ENCODE measurements around the gene UPF2. TPM values are rescaled to one million over a fixed set of nuclear protein-coding genes. Genes with fewer than 3 reads are reported as not detected.

UPF2 gene
- total RNA-seq, 1 donor from 2014 or later, result 13.0 TPM

GRCh38 chr10:12067336-12067735, 24.7 kb upstream of the UPF2 start:
- H3K9ac ChIP-seq (ENCODE audit: low read depth in 1 of 3, low read length in 3 of 3), result no peak overlapping the region
- no peaks in the 10 kb centered on the region for H3K9me3 ChIP-seq (ENCODE audit: control insufficient read depth in 3 of 3, low read length in 3 of 3)
- H3K4me3 ChIP-seq (ENCODE audit: low read length in 3 of 3), result no peak overlapping the region
- H3K36me3 ChIP-seq (ENCODE audit: control insufficient read depth in 3 of 3, insufficient read depth in 3 of 3, low read length in 3 of 3), result no peaks in the 10 kb centered on the region
- H3K27me3 ChIP-seq (ENCODE audit: control insufficient read depth in 3 of 3, insufficient read depth in 3 of 3, low read length in 3 of 3), result no peaks in the 10 kb centered on the region
- no peak overlapping the region for H3K27ac ChIP-seq (ENCODE audit: low read depth, low read length)
- peaks cover 5 to 6% (median 5%) of the 10 kb centered on the region in 3 donors for H3K4me1 ChIP-seq (ENCODE audit: control insufficient read depth in 3 of 3, insufficient read depth in 3 of 3, low read length in 3 of 3)

- Histone ChIP-seq H3K9me3 (ENCODE audit: control insufficient read depth in 3 of 3, low read length in 3 of 3) (no peaks in the 10 kb centered on the region), H3K27ac (ENCODE audit: low read depth, low read length) (no peak overlapping the region), H3K4me3 (ENCODE audit: low read length in 3 of 3) (no peak overlapping the region), H3K27me3 (ENCODE audit: control insufficient read depth in 3 of 3, insufficient read depth in 3 of 3, low read length in 3 of 3) (no peaks in the 10 kb centered on the region), H3K36me3 (ENCODE audit: control insufficient read depth in 3 of 3, insufficient read depth in 3 of 3, low read length in 3 of 3) (no peaks in the 10 kb centered on the region), H3K4me1 (ENCODE audit: control insufficient read depth in 3 of 3, insufficient read depth in 3 of 3, low read length in 3 of 3) (no peaks in the 10 kb centered on the region), H3K9ac (ENCODE audit: low read depth in 1 of 3, low read length in 3 of 3) (no peak overlapping the region)
Observed at GRCh38 chr10:12063483-12063818, 20.8 kb upstream of the UPF2 start.

GRCh38 chr10:12062754-12063482, 20.3 kb upstream of the UPF2 start:
- Histone ChIP-seq H3K27ac (ENCODE audit: low read depth, low read length) (no peak overlapping the region), H3K9ac (ENCODE audit: low read depth in 1 of 3, low read length in 3 of 3) (no peak overlapping the region)

GRCh38 chr10:12061124-12061523, 18.5 kb upstream of the UPF2 start:
- Histone ChIP-seq H3K36me3 (ENCODE audit: control insufficient read depth in 3 of 3, insufficient read depth in 3 of 3, low read length in 3 of 3) (no peaks in the 10 kb centered on the region), H3K27me3 (ENCODE audit: control insufficient read depth in 3 of 3, insufficient read depth in 3 of 3, low read length in 3 of 3) (no peaks in the 10 kb centered on the region), H3K9ac (ENCODE audit: low read depth in 1 of 3, low read length in 3 of 3) (no peak overlapping the region), H3K4me1 (ENCODE audit: control insufficient read depth in 3 of 3, insufficient read depth in 3 of 3, low read length in 3 of 3) (no peaks in the 10 kb centered on the region), H3K27ac (ENCODE audit: low read depth, low read length) (no peak overlapping the region), H3K4me3 (ENCODE audit: low read length in 3 of 3) (no peak overlapping the region), H3K9me3 (ENCODE audit: control insufficient read depth in 3 of 3, low read length in 3 of 3) (no peaks in the 10 kb centered on the region)

More at GRCh38 chr10:12062754-12063482, 20.3 kb upstream of the UPF2 start:
- no peaks in the 10 kb centered on the region for H3K36me3 ChIP-seq (ENCODE audit: control insufficient read depth in 3 of 3, insufficient read depth in 3 of 3, low read length in 3 of 3)
- no peaks in the 10 kb centered on the region for H3K27me3 ChIP-seq (ENCODE audit: control insufficient read depth in 3 of 3, insufficient read depth in 3 of 3, low read length in 3 of 3)
- no peaks in the 10 kb centered on the region for H3K4me1 ChIP-seq (ENCODE audit: control insufficient read depth in 3 of 3, insufficient read depth in 3 of 3, low read length in 3 of 3)
- H3K9me3 ChIP-seq (ENCODE audit: control insufficient read depth in 3 of 3, low read length in 3 of 3), result no peaks in the 10 kb centered on the region
- H3K4me3 ChIP-seq (ENCODE audit: low read length in 3 of 3), result no peak overlapping the region

- Histone ChIP-seq H3K36me3 (ENCODE audit: control insufficient read depth in 3 of 3, insufficient read depth in 3 of 3, low read length in 3 of 3) (no peaks in the 10 kb centered on the region), H3K4me3 (ENCODE audit: low read length in 3 of 3) (no peak overlapping the region), H3K9ac (ENCODE audit: low read depth in 1 of 3, low read length in 3 of 3) (no peak overlapping the region), H3K4me1 (ENCODE audit: control insufficient read depth in 3 of 3, insufficient read depth in 3 of 3, low read length in 3 of 3) (no peaks in the 10 kb centered on the region), H3K9me3 (ENCODE audit: control insufficient read depth in 3 of 3, low read length in 3 of 3) (no peaks in the 10 kb centered on the region), H3K27me3 (ENCODE audit: control insufficient read depth in 3 of 3, insufficient read depth in 3 of 3, low read length in 3 of 3) (no peaks in the 10 kb centered on the region), H3K27ac (ENCODE audit: low read depth, low read length) (no peak overlapping the region)
Observed at GRCh38 chr10:12056748-12057147, 14.1 kb upstream of the UPF2 start.

GRCh38 chr10:12055732-12056131, 13.1 kb upstream of the UPF2 start:
- no peaks in the 10 kb centered on the region for H3K4me1 ChIP-seq (ENCODE audit: control insufficient read depth in 3 of 3, insufficient read depth in 3 of 3, low read length in 3 of 3)
- no peaks in the 10 kb centered on the region for H3K27me3 ChIP-seq (ENCODE audit: control insufficient read depth in 3 of 3, insufficient read depth in 3 of 3, low read length in 3 of 3)
- no peaks in the 10 kb centered on the region for H3K36me3 ChIP-seq (ENCODE audit: control insufficient read depth in 3 of 3, insufficient read depth in 3 of 3, low read length in 3 of 3)
- no peak overlapping the region for H3K27ac ChIP-seq (ENCODE audit: low read depth, low read length)
- H3K9me3 ChIP-seq (ENCODE audit: control insufficient read depth in 3 of 3, low read length in 3 of 3), result no peaks in the 10 kb centered on the region
- no peak overlapping the region for H3K9ac ChIP-seq (ENCODE audit: low read depth in 1 of 3, low read length in 3 of 3)
- H3K4me3 ChIP-seq (ENCODE audit: low read length in 3 of 3), result no peak overlapping the region

- H3K36me3 ChIP-seq (ENCODE audit: control insufficient read depth in 3 of 3, insufficient read depth in 3 of 3, low read length in 3 of 3), result no peaks in the 10 kb centered on the region
- no peak overlapping the region for H3K4me3 ChIP-seq (ENCODE audit: low read length in 3 of 3)
- H3K9me3 ChIP-seq (ENCODE audit: control insufficient read depth in 3 of 3, low read length in 3 of 3), result no peaks in the 10 kb centered on the region
- no peak overlapping the region for H3K9ac ChIP-seq (ENCODE audit: low read depth in 1 of 3, low read length in 3 of 3)
- H3K27ac ChIP-seq (ENCODE audit: low read depth, low read length), result no peak overlapping the region
- H3K27me3 ChIP-seq (ENCODE audit: control insufficient read depth in 3 of 3, insufficient read depth in 3 of 3, low read length in 3 of 3), result peaks cover 0 to 2% (median 0%) of the 10 kb centered on the region in 3 donors
- no peaks in the 10 kb centered on the region for H3K4me1 ChIP-seq (ENCODE audit: control insufficient read depth in 3 of 3, insufficient read depth in 3 of 3, low read length in 3 of 3)
Observed at GRCh38 chr10:12051241-12051640, 8.6 kb upstream of the UPF2 start.

- H3K27ac ChIP-seq (ENCODE audit: low read depth, low read length), result no peak overlapping the region
- H3K27me3 ChIP-seq (ENCODE audit: control insufficient read depth in 3 of 3, insufficient read depth in 3 of 3, low read length in 3 of 3), result peaks cover 0 to 2% (median 0%) of the 10 kb centered on the region in 3 donors
- H3K9me3 ChIP-seq (ENCODE audit: control insufficient read depth in 3 of 3, low read length in 3 of 3), result no peaks in the 10 kb centered on the region
- no peaks in the 10 kb centered on the region for H3K36me3 ChIP-seq (ENCODE audit: control insufficient read depth in 3 of 3, insufficient read depth in 3 of 3, low read length in 3 of 3)
- no peak overlapping the region for H3K9ac ChIP-seq (ENCODE audit: low read depth in 1 of 3, low read length in 3 of 3)
- H3K4me3 ChIP-seq (ENCODE audit: low read length in 3 of 3), result no peak overlapping the region
- no peaks in the 10 kb centered on the region for H3K4me1 ChIP-seq (ENCODE audit: control insufficient read depth in 3 of 3, insufficient read depth in 3 of 3, low read length in 3 of 3)
Observed at GRCh38 chr10:12050528-12050927, 7.9 kb upstream of the UPF2 start.

- Histone ChIP-seq H3K36me3 (ENCODE audit: control insufficient read depth in 3 of 3, insufficient read depth in 3 of 3, low read length in 3 of 3) (no peaks in the 10 kb centered on the region), H3K27ac (ENCODE audit: low read depth, low read length) (no peak overlapping the region), H3K4me3 (ENCODE audit: low read length in 3 of 3) (no peak overlapping the region), H3K9ac (ENCODE audit: low read depth in 1 of 3, low read length in 3 of 3) (no peak overlapping the region), H3K9me3 (ENCODE audit: control insufficient read depth in 3 of 3, low read length in 3 of 3) (no peaks in the 10 kb centered on the region), H3K27me3 (ENCODE audit: control insufficient read depth in 3 of 3, insufficient read depth in 3 of 3, low read length in 3 of 3) (peaks cover 0 to 2% (median 0%) of the 10 kb centered on the region in 3 donors), H3K4me1 (ENCODE audit: control insufficient read depth in 3 of 3, insufficient read depth in 3 of 3, low read length in 3 of 3) (peaks cover 0 to 4% (median 2%) of the 10 kb centered on the region in 3 donors)
Observed at GRCh38 chr10:12048547-12048946, 5.9 kb upstream of the UPF2 start.

GRCh38 chr10:12045596-12045995, 3.0 kb upstream of the UPF2 start:
- H3K27ac ChIP-seq (ENCODE audit: low read depth, low read length), result no peak overlapping the region
- H3K9ac ChIP-seq (ENCODE audit: low read depth in 1 of 3, low read length in 3 of 3), result no peak overlapping the region
- H3K27me3 ChIP-seq (ENCODE audit: control insufficient read depth in 3 of 3, insufficient read depth in 3 of 3, low read length in 3 of 3), result peaks cover 0 to 2% (median 0%) of the 10 kb centered on the region in 3 donors
- H3K9me3 ChIP-seq (ENCODE audit: control insufficient read depth in 3 of 3, low read length in 3 of 3), result no peaks in the 10 kb centered on the region
- no peak overlapping the region for H3K4me3 ChIP-seq (ENCODE audit: low read length in 3 of 3)
- H3K36me3 ChIP-seq (ENCODE audit: control insufficient read depth in 3 of 3, insufficient read depth in 3 of 3, low read length in 3 of 3), result no peaks in the 10 kb centered on the region
- H3K4me1 ChIP-seq (ENCODE audit: control insufficient read depth in 3 of 3, insufficient read depth in 3 of 3, low read length in 3 of 3), result peaks cover 8 to 19% (median 16%) of the 10 kb centered on the region in 3 donors

All from skeletal muscle tissue (tissue), 4 donors.